Kidney tubule cell (primary cell): Measurements from ENCODE around the gene AFF3.

Source experiments
- DNase-seq: peaks from one replicate; pipeline ENCODE4 v3.0.0-alpha.2; 2018; ENCODE audit warnings: low spot score

AFF3 gene

GRCh38 chr2:99925960-99926359, 216.4 kb downstream of the AFF3 start:
- no peak for DNase-seq

GRCh38 chr2:99922664-99923063, 219.7 kb downstream of the AFF3 start:
- no peak for DNase-seq

GRCh38 chr2:99921903-99922302, 220.5 kb downstream of the AFF3 start:
- no peak for DNase-seq

- peak; percentile 13 for DNase-seq
Measured at GRCh38 chr2:99918389-99918788, 224.0 kb downstream of the AFF3 start.

- DNase-seq = no peak
Measured at GRCh38 chr2:99915108-99915675, 227.2 kb downstream of the AFF3 start.

- peak; percentile 38 for DNase-seq
Measured at GRCh38 chr2:99911736-99912135, 230.7 kb downstream of the AFF3 start.

- DNase-seq = no peak
Measured at GRCh38 chr2:99910902-99911301, 231.5 kb downstream of the AFF3 start.

GRCh38 chr2:99905636-99906035, 236.8 kb downstream of the AFF3 start:
- no peak for DNase-seq

- no peak for DNase-seq
Measured at GRCh38 chr2:99905025-99905424, 237.4 kb downstream of the AFF3 start.

GRCh38 chr2:99903981-99904380, 238.4 kb downstream of the AFF3 start:
- DNase-seq = no peak

- no peak for DNase-seq
Measured at GRCh38 chr2:99900556-99900955, 241.8 kb downstream of the AFF3 start.

- DNase-seq = no peak
Measured at GRCh38 chr2:99899882-99900281, 242.5 kb downstream of the AFF3 start.

GRCh38 chr2:99899058-99899855, 243.1 kb downstream of the AFF3 start:
- DNase-seq = no peak

- DNase-seq = no peak
Measured at GRCh38 chr2:99898336-99899048, 243.9 kb downstream of the AFF3 start.

- DNase-seq = no peak
Measured at GRCh38 chr2:99891428-99891780, 251.0 kb downstream of the AFF3 start.

- no peak for DNase-seq
Measured at GRCh38 chr2:99890568-99891427, 251.6 kb downstream of the AFF3 start.

- DNase-seq = no peak
Measured at GRCh38 chr2:99888617-99889016, 253.8 kb downstream of the AFF3 start.

- DNase-seq = no peak
Measured at GRCh38 chr2:99886418-99886817, 256.0 kb downstream of the AFF3 start.

GRCh38 chr2:99883358-99883757, 259.0 kb downstream of the AFF3 start:
- DNase-seq = peak; percentile 50

GRCh38 chr2:99881901-99882591, 260.3 kb downstream of the AFF3 start:
- DNase-seq = peak; percentile 95

GRCh38 chr2:99880964-99881294, 261.5 kb downstream of the AFF3 start:
- DNase-seq = no peak
